Mucosa of stomach (tissue), 1 donor: ENCODE data around the gene IFI27.
"Not testable (repeated sequence)": the region's sequence is repeated elsewhere in the genome, so short reads cannot be mapped to it uniquely, and the experiment has no call there.

Experiments
- H3K27me3 ChIP-seq: one replicate; pipeline ENCODE4 v1.7.0; 2013; ENCODE audit warnings: mild to moderate bottlenecking, low read length; ENCODE audit not compliant: control insufficient read depth, insufficient read depth
- H3K36me3 ChIP-seq: one replicate; pipeline ENCODE4 v1.7.0; 2013; ENCODE audit warnings: low read length; ENCODE audit not compliant: control insufficient read depth, insufficient read depth
- H3K4me1 ChIP-seq: one replicate; pipeline ENCODE4 v1.7.0; 2013; ENCODE audit warnings: mild to moderate bottlenecking, low read length; ENCODE audit not compliant: control insufficient read depth, insufficient read depth
- H3K4me3 ChIP-seq: one replicate; pipeline ENCODE4 v1.7.0; 2013; ENCODE audit warnings: low read length
- H3K9ac ChIP-seq: one replicate; pipeline ENCODE4 v1.7.0; 2013; ENCODE audit warnings: mild to moderate bottlenecking, low read length, moderate library complexity
- H3K9me3 ChIP-seq: one replicate; pipeline ENCODE4 v1.7.0; 2013; ENCODE audit warnings: mild to moderate bottlenecking, low read length, moderate library complexity; ENCODE audit not compliant: control insufficient read depth
- donor health status: Pancreatic carcinoma.

IFI27 gene

DNA sequence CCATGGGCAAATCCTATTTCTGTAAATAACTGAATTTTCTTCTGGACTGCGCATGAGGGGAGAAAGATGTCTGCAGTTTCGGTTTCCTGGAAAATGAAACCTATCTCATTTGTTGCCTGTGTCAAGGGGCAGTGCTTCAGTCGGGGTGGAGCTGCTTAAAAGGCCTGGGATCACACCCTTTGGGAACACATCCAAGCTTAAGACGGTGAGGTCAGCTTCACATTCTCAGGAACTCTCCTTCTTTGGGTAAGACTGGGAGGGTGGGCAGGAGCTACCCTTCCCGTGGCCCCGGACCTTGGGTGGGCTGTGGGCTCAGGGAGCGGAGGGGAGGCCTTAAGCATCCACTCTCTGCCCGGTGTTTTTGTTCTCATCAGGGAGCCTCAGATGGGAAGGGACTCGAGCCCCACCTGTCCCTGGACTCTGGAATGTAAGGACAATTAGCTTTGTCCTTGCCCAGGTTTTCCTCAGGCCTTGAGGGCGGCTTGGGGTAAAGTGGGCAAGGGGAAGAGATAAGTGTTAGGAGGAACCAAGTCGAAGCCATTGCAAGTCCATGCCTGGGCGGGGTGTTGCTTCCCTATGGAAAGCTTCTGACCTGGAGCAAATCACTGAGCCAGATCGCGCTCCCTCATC, at the start of gene IFI27:
TSS of gene IFI27 (plus strand) at position 185 of the 630 bp plus-strand sequence.
- no peaks in the 10 kb centered on the region for H3K9me3 ChIP-seq
- no peaks in the 10 kb centered on the region for H3K36me3 ChIP-seq
- peak within 1 kb of the TSS; percentile 97 for H3K9ac ChIP-seq
- H3K4me1 ChIP-seq = peaks cover 60% of the 10 kb centered on the region
- H3K27me3 ChIP-seq = peaks cover 3% of the 10 kb centered on the region
- H3K4me3 ChIP-seq = peak within 1 kb of the TSS; percentile 72

DNA sequence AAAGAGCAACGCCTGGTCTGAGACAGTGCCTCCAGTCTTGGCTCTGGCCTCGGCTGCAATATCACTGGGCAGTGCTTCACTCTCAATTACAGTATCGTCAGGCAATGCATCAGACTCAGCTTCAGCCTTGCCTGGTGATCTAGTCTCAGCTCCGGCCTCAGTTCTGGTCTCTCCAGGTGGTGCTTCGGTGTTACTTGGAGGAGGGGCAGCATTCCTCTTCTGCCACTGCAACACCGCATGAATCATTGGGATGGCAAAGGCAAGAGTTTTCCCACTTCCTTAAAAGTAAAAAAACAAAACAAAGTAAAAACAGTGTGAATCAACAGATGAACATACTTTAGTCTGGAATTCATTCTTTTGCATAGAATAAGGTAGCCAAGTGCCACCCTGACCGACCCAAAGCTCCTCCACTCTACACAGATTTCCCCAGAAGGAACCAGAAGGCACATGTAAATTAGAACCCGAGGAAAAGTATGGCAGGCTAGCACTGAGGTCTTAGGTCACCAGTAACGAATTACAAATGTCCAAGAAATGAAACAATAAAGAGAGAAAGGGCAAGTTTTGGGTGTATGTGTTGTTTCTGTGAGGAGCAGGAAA, 48.1 kb upstream of the IFI27 start:
- Histone ChIP-seq H3K4me1 (peaks cover 16% of the 10 kb centered on the region), H3K9me3 (no peaks in the 10 kb centered on the region), H3K36me3 (peaks cover 17% of the 10 kb centered on the region), H3K27me3 (no peaks in the 10 kb centered on the region), H3K9ac (no peak overlapping the region), H3K4me3 (no peak overlapping the region)

GRCh38 chr14:94066089-94066676, 44.4 kb upstream of the IFI27 start:
- no peaks in the 10 kb centered on the region for H3K27me3 ChIP-seq
- peaks cover 16% of the 10 kb centered on the region for H3K4me1 ChIP-seq
- no peaks in the 10 kb centered on the region for H3K36me3 ChIP-seq
- no peaks in the 10 kb centered on the region for H3K9me3 ChIP-seq
- no peak overlapping the region for H3K9ac ChIP-seq
- no peak overlapping the region for H3K4me3 ChIP-seq

- H3K27me3 ChIP-seq, H3K9ac ChIP-seq, H3K36me3 ChIP-seq, H3K4me3 ChIP-seq, H3K9me3 ChIP-seq, H3K4me1 ChIP-seq: not testable (repeated sequence)
Observed at GRCh38 chr14:94072076-94072475, 38.5 kb upstream of the IFI27 start.

DNA sequence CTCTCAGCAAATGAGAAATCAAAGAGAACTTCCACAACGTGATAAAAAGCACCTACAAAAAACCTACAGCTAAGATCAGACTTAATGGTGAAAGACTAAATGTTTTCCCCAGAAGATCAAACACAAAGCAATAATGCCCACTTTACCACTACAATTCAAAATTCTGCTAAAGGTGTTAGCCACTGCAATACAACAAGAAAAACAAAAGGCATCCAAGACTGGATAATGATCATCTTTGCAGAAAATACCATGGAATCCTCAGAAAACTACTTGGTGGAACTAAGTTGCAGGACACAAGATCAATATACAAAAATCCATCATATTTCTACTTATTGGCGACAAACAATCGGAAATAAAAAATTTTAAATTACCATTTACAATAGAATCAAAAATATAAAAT, 36.0 kb upstream of the IFI27 start:
- no peak overlapping the region for H3K9ac ChIP-seq
- no peaks in the 10 kb centered on the region for H3K27me3 ChIP-seq
- peaks cover 5% of the 10 kb centered on the region for H3K36me3 ChIP-seq
- H3K4me1 ChIP-seq = peaks cover 21% of the 10 kb centered on the region
- no peak overlapping the region for H3K4me3 ChIP-seq
- H3K9me3 ChIP-seq = peaks cover 5% of the 10 kb centered on the region

- H3K9ac ChIP-seq = no peak overlapping the region
- peaks cover 5% of the 10 kb centered on the region for H3K36me3 ChIP-seq
- H3K9me3 ChIP-seq = peaks cover 5% of the 10 kb centered on the region
- H3K4me3 ChIP-seq = no peak overlapping the region
- H3K27me3 ChIP-seq = no peaks in the 10 kb centered on the region
- peaks cover 25% of the 10 kb centered on the region for H3K4me1 ChIP-seq
Observed at GRCh38 chr14:94075008-94075407, 35.5 kb upstream of the IFI27 start.

DNA sequence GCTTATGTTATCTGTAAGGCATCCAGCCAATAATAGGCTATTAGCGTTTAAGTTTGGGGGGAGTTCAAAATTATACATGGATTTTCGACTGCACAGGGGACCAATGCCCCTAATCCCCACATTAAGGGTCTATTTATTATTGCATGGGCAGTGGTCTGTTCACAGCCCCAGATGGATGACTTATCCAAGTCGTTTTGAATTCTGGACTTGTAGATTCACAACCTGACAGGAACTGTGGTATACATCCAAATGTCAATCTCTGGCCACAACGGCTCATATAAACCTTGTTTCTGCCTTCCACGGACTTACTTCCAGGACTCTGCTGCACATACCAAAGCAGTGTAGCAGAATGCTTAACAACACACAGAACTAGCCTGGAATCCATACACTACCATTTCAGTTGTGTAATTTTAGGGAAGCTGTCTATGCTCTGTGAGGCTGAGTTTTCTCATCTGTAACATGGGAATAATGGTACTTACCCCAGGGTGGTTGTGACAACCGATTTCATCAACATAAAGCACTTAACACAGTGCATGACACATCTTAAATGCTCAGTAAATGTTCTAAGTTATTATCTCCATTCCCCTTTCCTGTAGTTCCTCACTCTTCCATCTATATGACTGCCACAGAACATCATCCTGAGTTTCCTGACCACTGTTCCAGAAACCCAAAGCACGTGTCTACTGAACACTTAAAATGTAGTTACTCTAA, 33.3 kb upstream of the IFI27 start:
- no peaks in the 10 kb centered on the region for H3K27me3 ChIP-seq
- peak overlapping the region; percentile 22 for H3K4me3 ChIP-seq
- peaks cover 32% of the 10 kb centered on the region for H3K4me1 ChIP-seq
- H3K9ac ChIP-seq = no peak overlapping the region
- H3K9me3 ChIP-seq = peaks cover 5% of the 10 kb centered on the region
- H3K36me3 ChIP-seq = peaks cover 5% of the 10 kb centered on the region

DNA sequence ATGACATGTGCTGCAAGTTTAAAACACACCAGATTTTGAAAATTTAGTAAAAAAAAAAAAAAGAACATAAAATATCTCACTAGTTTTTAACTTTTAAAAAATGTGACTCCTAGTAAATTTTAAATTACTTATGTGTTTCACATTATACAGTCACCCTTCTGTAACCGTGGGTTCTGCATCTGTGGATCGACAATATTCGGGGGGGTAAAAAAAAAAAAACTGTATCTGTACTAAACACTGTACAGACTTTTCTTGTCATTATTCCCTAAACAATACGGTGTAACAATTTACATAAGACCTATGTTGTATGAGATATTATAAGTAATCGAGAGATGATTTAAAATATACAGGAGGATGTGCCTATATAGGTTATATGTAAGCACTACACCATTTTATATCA, 32.7 kb upstream of the IFI27 start:
- Histone ChIP-seq H3K9me3 (peaks cover 5% of the 10 kb centered on the region), H3K36me3 (peaks cover 5% of the 10 kb centered on the region), H3K4me1 (peaks cover 32% of the 10 kb centered on the region), H3K4me3 (peak overlapping the region; percentile 22), H3K27me3 (no peaks in the 10 kb centered on the region), H3K9ac (no peak overlapping the region)

DNA sequence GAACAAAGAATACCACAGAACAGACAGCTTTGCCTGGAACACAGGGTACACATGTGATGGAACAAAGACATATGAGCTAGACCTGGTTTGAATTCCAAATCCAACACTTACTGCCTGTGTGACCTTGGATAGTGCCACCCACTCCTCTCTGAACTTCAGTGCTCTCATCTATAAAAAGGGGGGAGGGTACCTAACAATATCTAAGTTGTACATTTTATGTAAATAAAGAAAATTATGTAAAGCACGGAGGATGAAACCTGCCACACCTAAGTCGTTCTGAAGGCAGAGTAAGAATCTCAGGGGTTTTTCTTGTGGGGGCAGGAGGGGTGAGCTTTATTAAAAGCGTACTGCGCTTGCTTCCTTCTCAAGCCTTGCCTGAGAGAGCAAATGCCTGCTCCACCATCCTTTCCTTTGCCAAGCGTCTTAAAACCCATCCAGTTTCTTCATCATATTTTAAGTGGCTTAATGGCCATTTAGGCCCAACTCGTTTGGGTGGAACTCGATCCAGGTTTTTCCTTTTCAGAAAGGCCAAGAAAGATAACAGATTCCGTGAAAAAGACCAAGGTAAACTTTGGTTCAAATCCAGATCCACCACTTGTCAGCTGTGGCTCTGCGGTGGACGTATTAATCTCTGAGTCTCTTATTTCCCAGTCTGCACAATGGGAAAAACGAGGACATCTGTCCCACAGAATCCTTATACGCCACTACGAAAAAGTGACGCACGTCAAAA, 30.5 kb upstream of the IFI27 start:
- H3K27me3 ChIP-seq = no peaks in the 10 kb centered on the region
- peak overlapping the region; percentile 88 for H3K9ac ChIP-seq
- peaks cover 32% of the 10 kb centered on the region for H3K4me1 ChIP-seq
- H3K4me3 ChIP-seq = peak overlapping the region; percentile 81
- peaks cover 5% of the 10 kb centered on the region for H3K36me3 ChIP-seq
- no peaks in the 10 kb centered on the region for H3K9me3 ChIP-seq

GRCh38 chr14:94080621-94081385, 29.7 kb upstream of the IFI27 start, which contains the start of the genes DDX24 and IFI27L1:
Gene DDX24, minus strand, starts transcription at chr14:94081202. Its CDS starts 1,460 bp downstream, at chr14:94079742.
Gene IFI27L1, plus strand, starts transcription at chr14:94081310. Its CDS starts 15,628 bp downstream, at chr14:94096938.
- no peaks in the 10 kb centered on the region for H3K9me3 ChIP-seq
- peak within 1 kb of the TSS; percentile 81 for H3K4me3 ChIP-seq
- H3K36me3 ChIP-seq = peaks cover 5% of the 10 kb centered on the region
- H3K27me3 ChIP-seq = no peaks in the 10 kb centered on the region
- peaks cover 32% of the 10 kb centered on the region for H3K4me1 ChIP-seq
- peak within 1 kb of the TSS; percentile 88 for H3K9ac ChIP-seq

GRCh38 chr14:94081386-94081820, 29.1 kb upstream of the IFI27 start:
- H3K4me1 ChIP-seq = peaks cover 32% of the 10 kb centered on the region
- H3K36me3 ChIP-seq = peaks cover 5% of the 10 kb centered on the region
- peak overlapping the region; percentile 88 for H3K9ac ChIP-seq
- no peaks in the 10 kb centered on the region for H3K9me3 ChIP-seq
- peak overlapping the region; percentile 81 for H3K4me3 ChIP-seq
- H3K27me3 ChIP-seq = no peaks in the 10 kb centered on the region
